H7 (cell line): ENCODE results near the gene CARD6. TPM values are rescaled to one million over a fixed set of nuclear protein-coding genes. Genes with fewer than 3 reads are reported as not detected.
"Not testable (repeated sequence)": the region's sequence is repeated elsewhere in the genome, so short reads cannot be mapped to it uniquely, and the experiment has no call there.

Experiments
- DNase-seq: peaks from one replicate; pipeline ENCODE4 v3.0.0; 2012
- H3K27me3 ChIP-seq: 2 replicates; pipeline ENCODE4 v1.6.0; 2011; ENCODE audit warnings: mild to moderate bottlenecking, low read length; ENCODE audit not compliant: control insufficient read depth, insufficient read depth
- H3K36me3 ChIP-seq: replicated peaks from 2 replicates; pipeline ENCODE4 v1.5.1; 2011; ENCODE audit warnings: low read length; ENCODE audit not compliant: control insufficient read depth, insufficient read depth
- H3K4me3 ChIP-seq: 2 replicates; pipeline ENCODE4 v1.5.1; 2011; ENCODE audit warnings: low read depth, mild to moderate bottlenecking, control low read depth, low read length, moderate library complexity; ENCODE audit not compliant: insufficient read depth
- total RNA-seq: library from RNA; depleted of rRNA; stranded (reverse); fragments of >200 nt; shearing (Covaris generic); gene quantifications from 2 replicates; pipeline ENCODE4 v1.2.3, GENCODE V29; 2014; rRNA removed

Gene CARD6, protein sequence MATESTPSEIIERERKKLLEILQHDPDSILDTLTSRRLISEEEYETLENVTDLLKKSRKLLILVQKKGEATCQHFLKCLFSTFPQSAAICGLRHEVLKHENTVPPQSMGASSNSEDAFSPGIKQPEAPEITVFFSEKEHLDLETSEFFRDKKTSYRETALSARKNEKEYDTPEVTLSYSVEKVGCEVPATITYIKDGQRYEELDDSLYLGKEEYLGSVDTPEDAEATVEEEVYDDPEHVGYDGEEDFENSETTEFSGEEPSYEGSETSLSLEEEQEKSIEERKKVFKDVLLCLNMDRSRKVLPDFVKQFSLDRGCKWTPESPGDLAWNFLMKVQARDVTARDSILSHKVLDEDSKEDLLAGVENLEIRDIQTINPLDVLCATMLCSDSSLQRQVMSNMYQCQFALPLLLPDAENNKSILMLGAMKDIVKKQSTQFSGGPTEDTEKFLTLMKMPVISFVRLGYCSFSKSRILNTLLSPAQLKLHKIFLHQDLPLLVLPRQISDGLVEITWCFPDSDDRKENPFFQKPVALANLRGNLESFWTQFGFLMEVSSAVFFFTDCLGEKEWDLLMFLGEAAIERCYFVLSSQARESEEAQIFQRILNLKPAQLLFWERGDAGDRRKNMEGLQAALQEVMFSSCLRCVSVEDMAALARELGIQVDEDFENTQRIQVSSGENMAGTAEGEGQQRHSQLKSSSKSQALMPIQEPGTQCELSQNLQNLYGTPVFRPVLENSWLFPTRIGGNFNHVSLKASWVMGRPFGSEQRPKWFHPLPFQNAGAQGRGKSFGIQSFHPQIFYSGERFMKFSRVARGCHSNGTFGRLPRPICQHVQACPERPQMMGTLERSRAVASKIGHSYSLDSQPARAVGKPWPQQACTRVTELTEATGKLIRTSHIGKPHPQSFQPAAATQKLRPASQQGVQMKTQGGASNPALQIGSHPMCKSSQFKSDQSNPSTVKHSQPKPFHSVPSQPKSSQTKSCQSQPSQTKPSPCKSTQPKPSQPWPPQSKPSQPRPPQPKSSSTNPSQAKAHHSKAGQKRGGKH
- total RNA-seq, result 0.22 and 0.35 TPM in 2 replicates

DNA sequence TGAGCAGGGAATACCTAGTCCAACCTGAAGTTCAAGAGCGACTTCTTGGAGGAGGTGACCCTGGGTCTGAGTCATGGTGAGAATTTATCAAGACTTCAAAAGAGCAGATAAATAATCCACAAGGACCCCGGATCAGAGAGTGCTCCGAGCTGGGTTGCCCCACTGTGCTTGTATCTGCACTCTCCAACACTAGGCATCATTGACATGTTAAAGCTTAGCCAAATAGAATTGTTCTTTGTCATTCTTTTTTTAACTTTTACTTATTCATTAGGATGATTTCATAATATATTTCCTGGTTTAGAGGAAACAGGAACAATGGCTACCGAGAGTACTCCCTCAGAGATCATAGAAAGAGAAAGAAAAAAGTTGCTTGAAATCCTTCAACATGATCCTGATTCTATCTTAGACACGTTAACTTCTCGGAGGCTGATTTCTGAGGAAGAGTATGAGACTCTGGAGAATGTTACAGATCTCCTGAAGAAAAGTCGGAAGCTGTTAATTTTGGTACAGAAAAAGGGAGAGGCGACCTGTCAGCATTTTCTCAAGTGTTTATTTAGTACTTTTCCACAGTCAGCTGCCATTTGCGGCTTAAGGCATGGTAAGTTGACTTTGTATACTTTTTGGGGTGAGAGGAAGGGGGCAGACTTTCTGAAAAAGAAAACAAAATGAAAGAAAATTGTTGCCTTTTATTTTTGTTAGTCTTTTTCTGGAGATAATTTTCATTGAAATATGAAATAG, at the start of gene CARD6:
Gene CARD6 (plus strand): TSS at position 300 of the 738 bp plus-strand sequence. CDS start 16 bp downstream, at position 316.
- Histone ChIP-seq H3K27me3 (no peaks in the 10 kb centered on the region), H3K36me3 (no peaks in the 10 kb centered on the region), H3K4me3 (peak within 1 kb of the TSS; percentile 13; the same call in 1 of the 2 replicates)

GRCh38 chr5:40791715-40792139, 49.4 kb upstream of the CARD6 start:
- Histone ChIP-seq H3K27me3 (no peaks in the 10 kb centered on the region), H3K4me3 (no peak overlapping the region), H3K36me3 (no peaks in the 10 kb centered on the region)
- DNase-seq, result no peak

More for the DNA sequence above, at the start of gene CARD6:
- DNase-seq, result peak; percentile 16

DNA sequence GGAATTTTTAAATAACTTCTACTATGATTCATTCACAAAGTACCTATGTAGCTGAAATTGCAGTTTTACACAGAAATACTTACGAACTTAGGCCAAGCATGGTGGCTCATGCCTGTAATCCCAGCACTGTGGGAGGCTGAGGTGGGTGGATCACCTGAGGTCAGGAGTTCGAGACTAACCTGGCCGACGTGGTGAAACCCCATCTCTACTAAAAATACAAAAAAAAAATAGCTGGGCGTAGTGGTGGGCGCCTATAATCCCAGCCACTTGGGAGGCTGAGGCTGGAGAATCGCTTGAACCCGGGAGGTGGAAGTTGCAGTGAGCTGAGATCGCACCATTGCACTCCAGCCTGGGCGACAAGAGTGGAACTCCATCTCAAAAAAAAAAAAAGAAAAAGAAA, 48.5 kb upstream of the CARD6 start:
- not testable (repeated sequence) for DNase-seq, H3K4me3 ChIP-seq, H3K27me3 ChIP-seq, H3K36me3 ChIP-seq

- DNase-seq, H3K36me3 ChIP-seq, H3K27me3 ChIP-seq, H3K4me3 ChIP-seq: not testable (repeated sequence)
Observed at GRCh38 chr5:40794340-40794739, 46.8 kb upstream of the CARD6 start.

DNA sequence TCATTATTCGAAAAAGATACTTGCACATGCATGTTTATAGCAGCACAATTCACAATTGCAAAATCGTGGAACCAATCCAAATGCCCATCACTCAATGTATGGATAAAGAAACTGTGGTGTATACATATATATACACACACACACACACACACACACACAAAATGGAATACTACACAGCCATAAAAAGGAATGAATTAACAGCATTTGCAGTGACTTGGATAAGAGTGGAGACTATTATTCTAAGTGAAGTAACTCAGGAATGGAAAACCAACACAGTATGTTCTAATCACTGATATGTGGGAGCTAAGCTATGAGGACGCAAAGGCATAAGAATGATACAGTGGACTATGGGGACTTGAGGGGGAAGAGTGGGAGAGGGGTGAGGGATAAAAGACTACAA, 46.3 kb upstream of the CARD6 start:
- H3K4me3 ChIP-seq, H3K27me3 ChIP-seq, H3K36me3 ChIP-seq, DNase-seq: not testable (repeated sequence)

DNA sequence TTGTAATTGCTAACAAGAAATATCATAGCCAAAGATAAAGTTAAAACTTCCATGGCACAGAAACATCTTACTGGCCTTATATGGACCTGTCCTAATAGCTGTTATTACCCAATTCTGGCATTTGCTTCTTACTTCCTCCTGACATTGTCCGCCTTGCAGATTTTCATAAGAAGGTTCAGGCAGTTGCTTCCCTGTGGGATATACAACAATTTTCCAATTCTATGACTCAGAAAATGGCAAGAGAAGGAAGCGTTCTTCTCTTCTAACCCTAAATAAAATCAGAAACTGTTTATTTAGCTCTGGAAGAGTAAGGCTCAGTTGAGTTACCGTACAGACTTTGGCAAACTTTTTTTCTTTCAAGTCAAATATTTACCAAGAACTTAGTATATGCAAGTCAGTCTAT, 44.7 kb upstream of the CARD6 start:
- Histone ChIP-seq H3K36me3 (no peaks in the 10 kb centered on the region), H3K27me3 (no peaks in the 10 kb centered on the region), H3K4me3 (peak overlapping the region; percentile 99; the same call in 1 of the 2 replicates)
- no peak for DNase-seq

DNA sequence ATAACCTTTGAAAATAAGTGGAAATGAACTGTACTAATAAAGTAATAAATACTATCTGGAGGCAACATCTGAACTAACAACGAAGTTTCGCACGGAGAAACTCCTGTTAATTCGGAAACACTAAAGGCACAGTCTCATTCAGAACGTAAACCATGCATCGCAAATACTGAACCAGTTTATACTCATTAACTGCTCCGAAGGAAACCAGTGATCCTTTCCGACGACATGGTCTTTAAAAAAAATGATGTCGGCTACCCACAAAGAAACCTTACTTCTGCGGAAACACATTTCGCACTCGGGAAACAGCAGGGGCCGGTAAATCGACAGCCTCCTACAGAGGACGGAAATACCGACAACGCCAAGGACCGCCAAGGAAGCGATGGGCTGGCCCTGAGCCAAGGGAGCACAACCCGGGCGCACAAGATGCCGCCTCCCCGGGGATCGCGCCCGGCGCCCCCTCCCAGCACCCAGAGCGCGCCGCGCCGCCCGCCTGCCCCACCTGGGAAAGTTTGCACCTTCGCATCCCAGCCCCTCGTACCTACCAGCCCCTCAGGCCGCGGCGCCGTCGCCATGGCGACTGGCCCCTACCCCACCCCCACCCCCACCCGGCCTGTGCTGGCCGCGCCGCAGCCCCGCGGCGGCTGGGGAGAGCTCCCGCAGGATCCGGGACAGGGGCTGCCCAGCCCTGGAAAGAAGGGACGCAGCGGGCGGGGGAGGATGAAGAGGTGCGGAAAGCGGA, 43.7 kb upstream of the CARD6 start:
- H3K27me3 ChIP-seq, result no peaks in the 10 kb centered on the region
- H3K4me3 ChIP-seq, result peak overlapping the region; percentile 99
- no peaks in the 10 kb centered on the region for H3K36me3 ChIP-seq
- peak; percentile 91 for DNase-seq

- H3K27me3 ChIP-seq, result no peaks in the 10 kb centered on the region
- peak within 1 kb of the TSS; percentile 99 for H3K4me3 ChIP-seq
- no peaks in the 10 kb centered on the region for H3K36me3 ChIP-seq
- DNase-seq, result peak; percentile 97
Observed at GRCh38 chr5:40798012-40798800, 43.0 kb upstream of the CARD6 start, which contains the start of gene PRKAA1. TSS of gene PRKAA1 (minus strand) at chr5:40798374. CDS start at chr5:40798189, 185 bp downstream.

- Histone ChIP-seq H3K4me3 (peak overlapping the region; percentile 80), H3K36me3 (no peaks in the 10 kb centered on the region), H3K27me3 (no peaks in the 10 kb centered on the region)
- DNase-seq, result no peak
Observed at GRCh38 chr5:40798801-40799210, 42.4 kb upstream of the CARD6 start.

GRCh38 chr5:40799258-40799657, 41.9 kb upstream of the CARD6 start:
- no peaks in the 10 kb centered on the region for H3K36me3 ChIP-seq
- peak overlapping the region; percentile 18; the same call in 1 of the 2 replicates for H3K4me3 ChIP-seq
- no peaks in the 10 kb centered on the region for H3K27me3 ChIP-seq
- DNase-seq, result no peak

GRCh38 chr5:40801771-40802562, 39.2 kb upstream of the CARD6 start:
- H3K4me3 ChIP-seq, result no peak overlapping the region
- no peaks in the 10 kb centered on the region for H3K36me3 ChIP-seq
- no peak for DNase-seq
- no peaks in the 10 kb centered on the region for H3K27me3 ChIP-seq

- H3K36me3 ChIP-seq, result no peaks in the 10 kb centered on the region
- H3K4me3 ChIP-seq, result no peak overlapping the region
- DNase-seq, result no peak
- no peaks in the 10 kb centered on the region for H3K27me3 ChIP-seq
Observed at GRCh38 chr5:40812125-40812524, 29.0 kb upstream of the CARD6 start.
